ENCODE data around the gene LRP4. TPM values are rescaled to one million over a fixed set of nuclear protein-coding genes. Genes with fewer than 3 reads are reported as not detected.

Gene LRP4
- total RNA-seq, 1 donor from 2014 or later, result 6.6 TPM

GRCh38 chr11:46856605-46857343, 61.6 kb downstream of the LRP4 start:
- no peak for DNase-seq
- no peak overlapping the region for H3K4me3 ChIP-seq
- no peaks in the 10 kb centered on the region for H3K36me3 ChIP-seq
- no peaks in the 10 kb centered on the region for H3K4me1 ChIP-seq
- intact Hi-C loops (cut with DNase I), result no loop called here
- ATAC-seq, result peak; percentile 51 to 58
- no peak for TF ChIP-seq CTCF (IDR thresholded peaks at IDR 0.05)
- H3K27me3 ChIP-seq (ENCODE audit: low read depth), result no peaks in the 10 kb centered on the region
- peak overlapping the region; percentile 47 for H3K27ac ChIP-seq
- no peaks in the 10 kb centered on the region for H3K9me3 ChIP-seq

- Histone ChIP-seq H3K27ac (no peak overlapping the region), H3K4me3 (no peak overlapping the region), H3K27me3 (ENCODE audit: low read depth) (no peaks in the 10 kb centered on the region), H3K9me3 (no peaks in the 10 kb centered on the region), H3K4me1 (no peaks in the 10 kb centered on the region), H3K36me3 (no peaks in the 10 kb centered on the region)
- TF ChIP-seq CTCF (IDR thresholded peaks at IDR 0.05), result no peak
- ATAC-seq (no peak), DNase-seq (no peak)
- intact Hi-C loops (cut with DNase I), result no loop called here
These were observed 62.5 kb downstream of the LRP4 start for GRCh38 chr11:46855863-46856262.

GRCh38 chr11:46855167-46855566, 63.2 kb downstream of the LRP4 start:
- intact Hi-C loops (cut with DNase I), result no loop called here
- ATAC-seq, result no peak

GRCh38 chr11:46850829-46851380, 67.4 kb downstream of the LRP4 start:
- ATAC-seq, result no peak
- no peaks in the 10 kb centered on the region for H3K27me3 ChIP-seq (ENCODE audit: low read depth)
- intact Hi-C loops (cut with DNase I), result no loop called here
- H3K27ac ChIP-seq, result no peak overlapping the region
- TF ChIP-seq CTCF (IDR thresholded peaks at IDR 0.05), result no peak
- H3K9me3 ChIP-seq, result no peaks in the 10 kb centered on the region
- H3K36me3 ChIP-seq, result no peaks in the 10 kb centered on the region
- DNase-seq, result no peak
- H3K4me3 ChIP-seq, result no peak overlapping the region
- H3K4me1 ChIP-seq, result peaks cover 5% of the 10 kb centered on the region

More at GRCh38 chr11:46855167-46855566, 63.2 kb downstream of the LRP4 start:
- Histone ChIP-seq H3K27ac (no peak overlapping the region), H3K4me1 (no peaks in the 10 kb centered on the region), H3K36me3 (no peaks in the 10 kb centered on the region), H3K27me3 (ENCODE audit: low read depth) (no peaks in the 10 kb centered on the region), H3K4me3 (no peak overlapping the region), H3K9me3 (no peaks in the 10 kb centered on the region)
- no peak for DNase-seq
- no peak for TF ChIP-seq CTCF (IDR thresholded peaks at IDR 0.05)

GRCh38 chr11:46849631-46850030, 68.7 kb downstream of the LRP4 start:
- H3K27me3 ChIP-seq (ENCODE audit: low read depth), result no peaks in the 10 kb centered on the region
- H3K4me3 ChIP-seq, result no peak overlapping the region
- no peaks in the 10 kb centered on the region for H3K36me3 ChIP-seq
- intact Hi-C loops (cut with DNase I), result no loop called here
- H3K4me1 ChIP-seq, result peaks cover 12% of the 10 kb centered on the region
- H3K27ac ChIP-seq, result no peak overlapping the region
- no peaks in the 10 kb centered on the region for H3K9me3 ChIP-seq
- TF ChIP-seq CTCF (IDR thresholded peaks at IDR 0.05), result no peak
- ATAC-seq, result no peak
- DNase-seq, result no peak

Data from lower lobe of right lung (tissue), 2 donors.